GM19468 (cell line): ENCODE results near the gene HRC.
"Not testable (repeated sequence)": the region's sequence is repeated elsewhere in the genome, so short reads cannot be mapped to it uniquely, and the experiment has no call there.

Experiments
- ATAC-seq: cut with Tn5 transposase; IDR thresholded peaks from one replicate; pipeline ENCODE4 v1.9.1; 2021; ENCODE audit warnings: mild to moderate bottlenecking, moderate library complexity, moderate number of reproducible peaks; ENCODE audit not compliant: unreplicated experiment; ENCODE audit errors: extremely low read depth

The HRC gene, protein sequence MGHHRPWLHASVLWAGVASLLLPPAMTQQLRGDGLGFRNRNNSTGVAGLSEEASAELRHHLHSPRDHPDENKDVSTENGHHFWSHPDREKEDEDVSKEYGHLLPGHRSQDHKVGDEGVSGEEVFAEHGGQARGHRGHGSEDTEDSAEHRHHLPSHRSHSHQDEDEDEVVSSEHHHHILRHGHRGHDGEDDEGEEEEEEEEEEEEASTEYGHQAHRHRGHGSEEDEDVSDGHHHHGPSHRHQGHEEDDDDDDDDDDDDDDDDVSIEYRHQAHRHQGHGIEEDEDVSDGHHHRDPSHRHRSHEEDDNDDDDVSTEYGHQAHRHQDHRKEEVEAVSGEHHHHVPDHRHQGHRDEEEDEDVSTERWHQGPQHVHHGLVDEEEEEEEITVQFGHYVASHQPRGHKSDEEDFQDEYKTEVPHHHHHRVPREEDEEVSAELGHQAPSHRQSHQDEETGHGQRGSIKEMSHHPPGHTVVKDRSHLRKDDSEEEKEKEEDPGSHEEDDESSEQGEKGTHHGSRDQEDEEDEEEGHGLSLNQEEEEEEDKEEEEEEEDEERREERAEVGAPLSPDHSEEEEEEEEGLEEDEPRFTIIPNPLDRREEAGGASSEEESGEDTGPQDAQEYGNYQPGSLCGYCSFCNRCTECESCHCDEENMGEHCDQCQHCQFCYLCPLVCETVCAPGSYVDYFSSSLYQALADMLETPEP

DNA sequence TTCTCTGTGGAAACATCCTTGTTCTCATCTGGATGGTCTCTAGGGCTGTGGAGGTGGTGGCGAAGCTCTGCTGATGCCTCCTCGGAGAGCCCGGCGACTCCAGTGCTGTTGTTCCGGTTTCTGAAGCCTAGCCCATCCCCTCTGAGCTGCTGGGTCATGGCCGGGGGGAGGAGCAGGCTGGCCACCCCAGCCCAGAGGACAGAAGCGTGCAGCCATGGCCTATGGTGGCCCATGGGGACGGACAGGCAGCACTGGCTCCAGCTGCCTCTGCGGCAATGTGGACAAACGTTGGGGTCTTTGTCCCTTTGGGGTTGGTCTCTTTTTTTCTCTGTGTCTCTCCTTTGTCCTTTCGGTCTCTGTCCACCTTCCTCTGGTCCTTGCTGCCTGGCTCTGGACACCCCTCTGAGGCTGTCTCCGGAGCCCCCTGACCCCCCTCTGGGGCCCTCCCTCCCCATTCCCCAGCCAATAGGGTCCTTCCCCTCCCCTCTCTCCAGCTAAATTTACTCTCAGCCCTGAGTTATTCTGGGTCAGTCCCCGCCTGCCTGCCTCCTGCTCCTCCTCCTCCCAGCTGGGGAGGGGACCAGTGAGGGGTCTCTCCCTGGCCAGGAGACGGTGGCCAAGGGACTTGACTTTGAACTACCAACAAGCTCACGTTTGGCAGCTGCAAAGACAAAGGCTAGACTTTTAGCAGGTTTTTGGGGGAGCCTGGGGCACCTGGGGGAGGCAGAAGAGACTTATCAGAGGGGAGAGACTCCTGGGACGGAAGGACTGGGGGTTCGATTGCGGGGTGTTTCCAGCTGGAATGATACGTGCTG is at the start of gene HRC:
Gene HRC, minus strand, starts transcription at position 392 of the 815 bp plus-strand sequence. Its CDS starts 159 bp downstream, at position 233.
- ATAC-seq: no peak

GRCh38 chr19:49201042-49201441 is 45.8 kb upstream of the HRC start:
- no peak for ATAC-seq

- no peak for ATAC-seq
These were observed 45.2 kb upstream of the HRC start for GRCh38 chr19:49200238-49200862.

- no peak for ATAC-seq
These were observed 41.5 kb upstream of the HRC start for GRCh38 chr19:49196527-49197240.

- no peak for ATAC-seq
These were observed 39.2 kb upstream of the HRC start for GRCh38 chr19:49194408-49194807.

- no peak for ATAC-seq
These were observed 38.7 kb upstream of the HRC start for GRCh38 chr19:49193822-49194394.

DNA sequence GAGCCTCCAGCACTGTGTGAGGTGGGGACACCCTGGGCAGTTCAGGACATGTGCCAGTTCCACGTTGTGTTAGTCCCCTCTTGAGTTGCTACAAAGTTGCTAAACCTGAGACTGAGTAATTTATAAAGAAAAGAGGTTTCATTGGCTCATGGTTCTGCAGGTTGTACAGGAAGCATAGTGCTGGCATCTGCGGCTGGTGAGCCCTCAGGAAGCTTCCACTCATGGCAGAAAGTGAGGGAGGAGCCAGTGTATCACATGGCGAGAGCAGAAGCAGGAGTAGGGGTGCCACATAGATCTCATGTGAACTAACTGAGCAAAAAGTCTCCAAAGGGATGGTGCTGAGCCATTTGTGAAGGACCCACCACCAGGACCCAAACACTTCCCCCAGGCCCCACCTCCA is 35.6 kb upstream of the HRC start:
- no peak for ATAC-seq

- no peak for ATAC-seq
These were observed 34.1 kb upstream of the HRC start for GRCh38 chr19:49189259-49189658.

- no peak for ATAC-seq
These were observed 33.5 kb upstream of the HRC start for GRCh38 chr19:49188626-49189200.

GRCh38 chr19:49186108-49186507 is 30.9 kb upstream of the HRC start:
- ATAC-seq: no peak

GRCh38 chr19:49182848-49183375 is 27.7 kb upstream of the HRC start:
- no peak for ATAC-seq

DNA sequence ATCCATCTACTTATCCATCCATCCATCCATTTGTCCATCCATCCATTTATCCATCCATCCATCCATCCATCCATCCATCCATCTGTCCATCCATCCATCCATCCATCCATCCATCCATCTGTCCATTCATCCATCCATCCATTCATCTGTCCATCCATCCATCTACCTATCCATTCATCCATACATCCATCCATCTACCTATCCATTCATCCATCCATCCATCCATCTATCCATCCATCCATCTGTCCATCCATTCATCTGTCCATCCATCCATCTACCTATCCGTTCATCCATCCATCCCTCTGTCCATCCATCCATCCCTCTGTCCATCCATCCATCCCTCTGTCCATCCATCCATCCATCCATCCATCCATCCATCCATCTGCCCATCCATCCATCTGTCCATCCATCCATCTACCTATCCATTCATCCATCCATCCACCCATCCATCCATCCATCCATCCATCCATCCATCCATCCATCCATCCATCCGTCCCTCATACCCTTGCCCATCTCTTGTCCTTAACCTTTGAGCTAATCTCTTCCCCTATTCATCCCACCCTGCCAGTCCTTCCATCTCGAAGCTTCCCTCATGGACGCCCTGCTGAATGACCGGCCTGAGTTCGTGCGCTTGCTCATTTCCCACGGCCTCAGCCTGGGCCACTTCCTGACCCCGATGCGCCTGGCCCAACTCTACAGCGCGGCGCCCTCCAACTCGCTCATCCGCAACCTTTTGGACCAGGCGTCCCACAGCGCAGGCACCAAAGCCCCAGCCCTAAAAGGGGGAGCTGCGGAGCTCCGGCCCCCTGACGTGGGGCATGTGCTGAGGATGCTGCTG is 27.0 kb upstream of the HRC start:
- not testable (repeated sequence) for ATAC-seq

GRCh38 chr19:49180659-49181058 is 25.5 kb upstream of the HRC start:
- no peak for ATAC-seq

GRCh38 chr19:49173198-49173597 is 18.0 kb upstream of the HRC start:
- ATAC-seq: no peak

GRCh38 chr19:49168421-49168820 is 13.2 kb upstream of the HRC start:
- no peak for ATAC-seq

DNA sequence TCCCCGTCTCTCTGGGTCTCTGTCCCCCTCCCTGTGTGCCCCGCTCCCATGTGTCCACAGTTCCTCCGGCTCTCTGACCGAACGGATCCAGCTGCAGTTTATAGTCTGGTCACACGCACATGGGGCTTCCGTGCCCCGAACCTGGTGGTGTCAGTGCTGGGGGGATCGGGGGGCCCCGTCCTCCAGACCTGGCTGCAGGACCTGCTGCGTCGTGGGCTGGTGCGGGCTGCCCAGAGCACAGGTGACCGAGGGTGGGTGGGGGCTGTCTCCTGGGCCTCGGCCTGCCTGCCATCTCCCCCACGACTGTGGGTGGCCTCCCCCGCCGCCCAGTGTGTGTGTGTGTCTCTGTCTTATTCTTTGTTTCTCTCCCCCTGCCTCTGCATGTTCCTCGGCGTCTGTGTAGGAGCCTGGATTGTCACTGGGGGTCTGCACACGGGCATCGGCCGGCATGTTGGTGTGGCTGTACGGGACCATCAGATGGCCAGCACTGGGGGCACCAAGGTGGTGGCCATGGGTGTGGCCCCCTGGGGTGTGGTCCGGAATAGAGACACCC is 12.7 kb upstream of the HRC start:
- no peak for ATAC-seq

DNA sequence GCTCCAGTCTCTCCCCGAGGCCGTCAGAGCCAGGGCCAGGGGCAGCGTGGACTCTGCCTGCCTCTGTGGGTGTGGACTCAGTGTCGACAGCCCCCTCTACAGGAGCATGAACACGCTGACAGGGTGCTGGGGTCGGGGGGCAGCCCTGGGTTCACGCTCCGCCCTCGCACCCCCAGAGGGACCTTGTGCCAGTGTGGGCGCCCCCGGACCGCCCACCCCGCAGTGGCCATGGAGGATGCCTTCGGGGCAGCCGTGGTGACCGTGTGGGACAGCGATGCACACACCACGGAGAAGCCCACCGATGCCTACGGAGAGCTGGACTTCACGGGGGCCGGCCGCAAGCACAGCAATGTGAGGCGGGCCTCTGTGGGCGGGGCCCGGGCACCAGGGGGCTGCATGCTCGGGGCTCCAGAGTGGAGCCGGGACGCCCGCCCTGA is 10.7 kb upstream of the HRC start:
- ATAC-seq: no peak
